H1 (cell line): ENCODE data around the gene KIF21A. TPM values are rescaled to one million over a fixed set of nuclear protein-coding genes. Genes with fewer than 3 reads are reported as not detected.

ENCODE experiments used
- CTCF ChIA-PET: fragments of 300-600 bp; sonication (Branson Sonifier 250); formaldehyde crosslinking; loops from one replicate; lab custom pipeline; 2021; ENCODE audit not compliant: partially characterized antibody; lab: Charles Lee
- POLR2A ChIA-PET: fragments of 300-600 bp; sonication (Branson Sonifier 250); formaldehyde crosslinking; loops from one replicate; lab custom pipeline; 2021; ENCODE audit warnings: inconsistent platforms; ENCODE audit not compliant: partially characterized antibody; lab: Charles Lee
- DNase-seq, 2 experiments: peaks; one replicate each; pipeline versions ENCODE4 v3.0.0 to v3.0.0-alpha.2; 2010 to 2022; ENCODE audit warnings: low spot score in 2 of 2, low read depth in 1 of 2, mixed read lengths in 1 of 2
- FAIRE-seq: peaks from 2 replicates; lab custom pipeline; 2011; peaks lifted over from hg19 to GRCh38; lab: Jason Lieb, UNC
- H2AFZ ChIP-seq: 2 replicates; pipeline ENCODE4 v1.8.1; 2012; ENCODE audit warnings: low read length, inconsistent platforms
- H2AK5ac ChIP-seq: 2 replicates; pipeline ENCODE4 v1.6.1; 2013; ENCODE audit warnings: low read depth, low read length
- H2BK120ac ChIP-seq: replicated peaks from 2 replicates; pipeline ENCODE3; 2013; ENCODE audit warnings: low read depth, low read length, inconsistent platforms
- H2BK12ac ChIP-seq: 2 replicates; pipeline ENCODE4 v1.6.1; 2013; ENCODE audit warnings: low read depth, low read length
- H2BK15ac ChIP-seq: 2 replicates; pipeline ENCODE4 v1.6.1; 2013; ENCODE audit warnings: low read length
- H2BK20ac ChIP-seq: 2 replicates; pipeline ENCODE4 v1.6.1; 2013; ENCODE audit warnings: low read length
- H2BK5ac ChIP-seq: 2 replicates; pipeline ENCODE4 v1.6.1; 2013; ENCODE audit warnings: low read depth, low read length
- H3K14ac ChIP-seq: 2 replicates; pipeline ENCODE4 v1.6.1; 2013; ENCODE audit warnings: inconsistent platforms; ENCODE audit not compliant: insufficient read length
- H3K18ac ChIP-seq: 2 replicates; pipeline ENCODE4 v1.6.1; 2013; ENCODE audit warnings: low read length; ENCODE audit errors: extremely low read depth
- H3K23ac ChIP-seq: 2 replicates; pipeline ENCODE4 v1.6.1; 2013; ENCODE audit warnings: inconsistent platforms; ENCODE audit not compliant: insufficient read length
- H3K23me2 ChIP-seq: 2 replicates; pipeline ENCODE4 v1.6.1; 2013; ENCODE audit warnings: low read depth, low read length
- H3K27ac ChIP-seq: 2 replicates; pipeline ENCODE4 v1.6.1; 2011; ENCODE audit warnings: low read depth, low read length, inconsistent platforms
- H3K27me3 ChIP-seq, 4 experiments: replicated peaks in 1 of 4; 1 replicate in 1 of 4; 2 replicates in 3 of 4; pipeline versions ENCODE4 v1.6.1 to v1.8.1; 2011 to 2013; ENCODE audit warnings: low read length in 3 of 4, mild to moderate bottlenecking in 3 of 4, inconsistent platforms in 2 of 4, mixed read lengths in 2 of 4, moderate library complexity in 1 of 4; ENCODE audit not compliant: control insufficient read depth in 3 of 4, insufficient read depth in 3 of 4; ENCODE audit errors: extremely low read depth in 1 of 4
- H3K36me3 ChIP-seq, 4 experiments: 2 replicates each; pipeline versions ENCODE4 v1.6.1 to v1.8.1; 2011 to 2013; ENCODE audit warnings: mild to moderate bottlenecking in 4 of 4, low read length in 3 of 4, moderate library complexity in 2 of 4, control low read depth in 1 of 4, inconsistent platforms in 1 of 4; ENCODE audit not compliant: insufficient read depth in 4 of 4, control insufficient read depth in 2 of 4
- H3K4ac ChIP-seq: replicated peaks from 2 replicates; pipeline ENCODE3; 2013; ENCODE audit warnings: low read length, low read depth, mixed read lengths, inconsistent platforms; ENCODE audit not compliant: insufficient read length
- H3K4me1 ChIP-seq, 4 experiments: replicated peaks in 1 of 4; 1 replicate in 1 of 4; 2 replicates in 3 of 4; pipeline versions ENCODE4 v1.6.1 to v1.8.1; 2011 to 2013; ENCODE audit warnings: low read length in 3 of 4, inconsistent platforms in 2 of 4, mixed read lengths in 1 of 4; ENCODE audit not compliant: insufficient read depth in 4 of 4, control insufficient read depth in 3 of 4
- H3K4me2 ChIP-seq, 2 experiments: 2 replicates each; pipeline versions ENCODE4 v1.6.1 to v1.8.1; 2011 to 2013; ENCODE audit warnings: low read depth in 2 of 2, low read length in 2 of 2, control low read depth in 1 of 2, inconsistent platforms in 1 of 2, mild to moderate bottlenecking in 1 of 2; ENCODE audit not compliant: insufficient read depth in 1 of 2
- H3K4me3 ChIP-seq, 4 experiments: fragments of 200-600, 300-600 bp in 1 of 4; sonication (generic), shearing (Covaris generic), sonication (Bioruptor Twin) in 1 of 4; 2 replicates each; pipeline versions ENCODE4 v1.5.1 to v1.8.1; 2011 to 2016; ENCODE audit warnings: low read length in 4 of 4, low read depth in 3 of 4, control low read depth in 2 of 4, inconsistent platforms in 2 of 4, mild to moderate bottlenecking in 2 of 4, mixed read lengths in 1 of 4, moderate library complexity in 1 of 4; ENCODE audit not compliant: insufficient read depth in 2 of 4; ENCODE audit errors: extremely low read depth in 1 of 4
- H3K56ac ChIP-seq: replicated peaks from 2 replicates; pipeline ENCODE3; 2013; ENCODE audit warnings: low read depth, mild to moderate bottlenecking, mixed read lengths, low read length, inconsistent platforms; ENCODE audit not compliant: insufficient read length
- H3K79me1 ChIP-seq: 2 replicates; pipeline ENCODE4 v1.6.1; 2013; ENCODE audit warnings: low read depth, low read length, control low read depth
- H3K79me2 ChIP-seq, 2 experiments: 2 replicates each; pipeline versions ENCODE4 v1.6.1 to v1.8.1; 2012 to 2013; ENCODE audit warnings: low read length in 2 of 2, mild to moderate bottlenecking in 2 of 2, inconsistent platforms in 1 of 2; ENCODE audit not compliant: insufficient read depth in 2 of 2, control insufficient read depth in 1 of 2
- H3K9ac ChIP-seq, 4 experiments: replicated peaks in 1 of 4; 1 replicate in 1 of 4; 2 replicates in 3 of 4; pipeline versions ENCODE4 v1.6.1 to v1.8.1; 2011 to 2013; ENCODE audit warnings: low read depth in 3 of 4, low read length in 3 of 4, control low read depth in 2 of 4, mild to moderate bottlenecking in 2 of 4, moderate library complexity in 2 of 4, inconsistent platforms in 1 of 4; ENCODE audit errors: extremely low read depth in 1 of 4
- H3K9me3 ChIP-seq, 2 experiments: 2 replicates each; pipeline versions ENCODE4 v1.6.1 to v1.8.1; 2012 to 2013; ENCODE audit warnings: mild to moderate bottlenecking in 2 of 2, moderate library complexity in 2 of 2, control low read depth in 1 of 2, inconsistent platforms in 1 of 2, low read depth in 1 of 2, low read length in 1 of 2, mixed read lengths in 1 of 2; ENCODE audit not compliant: insufficient read depth in 2 of 2
- H4K20me1 ChIP-seq, 2 experiments: replicated peaks in 1 of 2; 2 replicates each; pipeline versions ENCODE3 to v1.8.1; 2011 to 2013; ENCODE audit warnings: inconsistent platforms in 2 of 2, low read length in 2 of 2, mild to moderate bottlenecking in 1 of 2; ENCODE audit not compliant: insufficient read depth in 2 of 2, control insufficient read depth in 1 of 2
- H4K5ac ChIP-seq: 2 replicates; pipeline ENCODE4 v1.6.1; 2013; ENCODE audit warnings: low read length, low read depth, mixed read lengths, inconsistent platforms; ENCODE audit not compliant: insufficient read length
- H4K8ac ChIP-seq: 2 replicates; pipeline ENCODE4 v1.8.0; 2013; ENCODE audit warnings: mild to moderate bottlenecking, moderate library complexity, low read length, inconsistent platforms; ENCODE audit not compliant: insufficient read depth; ENCODE audit errors: extremely low read depth
- H4K91ac ChIP-seq: replicated peaks from 2 replicates; pipeline ENCODE3; 2013; ENCODE audit warnings: low read length, mixed read lengths, inconsistent platforms; ENCODE audit not compliant: insufficient read length
- BACH1 ChIP-seq: IDR thresholded peaks from 2 replicates; pipeline ENCODE4 v1.6.1; 2012; ENCODE audit warnings: low read length, improper control_type of control experiment
- POLR2A ChIP-seq, 2 experiments: IDR thresholded peaks; 1 replicate in 1 of 2; 2 replicates in 1 of 2; pipeline ENCODE4 v1.6.1; 2011; ENCODE audit warnings: low read depth in 2 of 2, low read length in 2 of 2, mild to moderate bottlenecking in 2 of 2; ENCODE audit errors: control extremely low read depth in 1 of 2
- whole genome bisulfite sequencing, 2 experiments: shearing (Covaris generic) in 1 of 2; methylation state at CpG; one replicate each; pipeline versions ENCODE4 v1.1.6 to v1.1.7; 2013 to 2015; ENCODE audit warnings: low lambda C conversion rate in 2 of 2, mixed read lengths in 2 of 2, inconsistent platforms in 1 of 2, low coverage in 1 of 2, missing lambda C conversion rate in 1 of 2; ENCODE audit not compliant: insufficient replicate concordance in 2 of 2, insufficient coverage in 1 of 2, insufficient read length in 1 of 2; ENCODE audit errors: extremely low coverage in 1 of 2, missing lambda C conversion rate in 1 of 2; 5-methylcytosine and 5-hydroxymethylcytosine counted together
- polyA plus RNA-seq, 7 experiments: library from polyadenylated mRNA; depleted of rRNA in 3 of 7; stranded (reverse) in 5 of 7; unstranded in 2 of 7; fragments of >200 nt in 5 of 7; fragments of 200-250 nt in 2 of 7; gene quantifications; 1 replicate in 5 of 7; 2 replicates in 1 of 7; 4 replicates in 1 of 7; pipeline versions ENCODE4 v1.2.1 to v1.2.3, GENCODE V29; 2011 to 2013; ENCODE audit warnings: missing spikeins in 2 of 7, mixed read lengths in 2 of 7
- total RNA-seq: library from RNA; stranded (reverse); fragmentation: NEBNext Ultra II Directional; extraction: Animal tissue kit (Norgen Biotek cat#: 25700); gene quantifications from 2 replicates; pipeline ENCODE4 v1.2.1, GENCODE V29; 2021

Gene KIF21A
- total and polyA plus RNA-seq, 2 of the 8 experiments (the other 6 are each of a cell fraction or from before 2014, with no cell fraction given), result 10.0 to 26.0 TPM

DNA sequence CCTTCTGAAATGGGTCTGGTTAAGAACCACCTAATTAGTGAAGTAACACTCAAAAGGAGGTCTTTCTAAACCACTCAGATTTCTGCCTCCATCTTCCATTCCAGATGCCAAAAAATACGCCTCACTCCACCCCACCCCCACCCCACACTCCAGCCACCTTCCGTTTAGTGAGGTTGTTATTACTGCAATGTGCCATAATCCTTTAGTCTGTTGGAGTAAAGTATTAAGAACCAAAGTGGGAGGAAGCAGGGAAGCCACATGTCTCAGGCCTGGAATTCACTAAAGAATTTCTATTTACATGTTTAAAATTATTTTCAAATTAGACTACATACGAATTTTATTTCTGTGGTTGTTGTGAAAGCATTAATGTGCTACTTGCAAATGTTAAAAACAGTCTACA lies 7.4 kb downstream of the KIF21A start:
- Histone ChIP-seq H3K9me3 (no peaks in the 10 kb centered on the region), H4K20me1 (no peaks in the 10 kb centered on the region), H4K5ac (no peak overlapping the region), H2BK20ac (no peak overlapping the region), H2BK12ac (no peak overlapping the region), H4K91ac (no peak overlapping the region), H3K4me2 (no peak overlapping the region), H2BK15ac (no peak overlapping the region), H3K4me3 (no peak overlapping the region), H2AK5ac (no peak overlapping the region), H3K79me1 (no peaks in the 10 kb centered on the region), H3K23me2 (no peaks in the 10 kb centered on the region), H4K8ac (no peak overlapping the region), H2BK120ac (no peak overlapping the region), H3K36me3 (no peaks in the 10 kb centered on the region), H2BK5ac (no peak overlapping the region), H3K27ac (no peak overlapping the region), H3K56ac (no peak overlapping the region), H3K18ac (no peak overlapping the region), H3K4me1 (peaks cover 0 to under 1% (median 0%) of the 10 kb centered on the region in 4 experiments; a peak in 3 of 7 replicates), H3K9ac (no peak overlapping the region), H3K79me2 (peaks cover 0 to 81% of the 10 kb centered on the region in 2 experiments; a peak in 2 of 4 replicates), H3K23ac (no peak overlapping the region), H3K14ac (no peak overlapping the region), H3K4ac (no peak overlapping the region), H2AFZ (no peak overlapping the region), H3K27me3 (no peaks in the 10 kb centered on the region)
- ChIA-PET CTCF (interaction anchor here (0.8 kb wide), 1 partner anchor 44 kb away, joined by 3 read pairs; no protein-coding TSS in a partner anchor), POLR2A (no interaction called here)
- FAIRE-seq (no peak), DNase-seq (no peak)
- TF ChIP-seq POLR2A (IDR thresholded peaks at IDR 0.05; ENCODE audit: control extremely low read depth in 1 of 2, low read depth in 2 of 2, low read length in 2 of 2), result no peak
- TF ChIP-seq BACH1, result no peak
- 90% methylated on average over 3 of the region's 3 CpGs; no CpG with 5 or more reads in 1 of the 2 experiments for WGBS, 2 experiments
